Immature natural killer cell (primary cell): ENCODE results near the gene SCYGR2. TPM values are rescaled to one million over a fixed set of nuclear protein-coding genes. Genes with fewer than 3 reads are reported as not detected.
A peak's percentile ranks its signal among the peaks of the same experiment; 100 is the strongest.

Experiments used
- DNase-seq, 3 donors: peaks; one replicate each; pipeline ENCODE4 v3.0.0; 2022; ENCODE audit warnings: mixed read lengths in 1 of 3
- H3K27ac Mint-ChIP-seq, 6 donors: one replicate each; pipeline ENCODE4 v1.8.0; 2020; ENCODE audit warnings: mixed read lengths in 6 of 6, mild to moderate bottlenecking in 5 of 6, inconsistent platforms in 4 of 6, moderate library complexity in 3 of 6
- H3K27me3 Mint-ChIP-seq, 3 donors: one replicate each; pipeline ENCODE4 v1.8.0; 2020 to 2021; ENCODE audit warnings: low read depth in 3 of 3, mild to moderate bottlenecking in 3 of 3, mixed read lengths in 3 of 3, moderate library complexity in 3 of 3, inconsistent platforms in 1 of 3
- H3K36me3 Mint-ChIP-seq, 3 donors: one replicate each; pipeline ENCODE4 v1.8.0; 2020; ENCODE audit warnings: mixed read lengths in 3 of 3, inconsistent platforms in 2 of 3, mild to moderate bottlenecking in 2 of 3
- H3K4me1 Mint-ChIP-seq, 2 donors: one replicate each; pipeline ENCODE4 v1.8.0; 2020; ENCODE audit warnings: inconsistent platforms in 2 of 2, mild to moderate bottlenecking in 2 of 2, mixed read lengths in 2 of 2, moderate library complexity in 1 of 2
- H3K4me3 Mint-ChIP-seq, 5 donors: one replicate each; pipeline ENCODE4 v1.8.0; 2020; ENCODE audit warnings: mild to moderate bottlenecking in 5 of 5, mixed read lengths in 5 of 5, inconsistent platforms in 3 of 5, moderate library complexity in 3 of 5
- H3K9me3 Mint-ChIP-seq, 6 donors: one replicate each; pipeline ENCODE4 v1.8.0; 2020; ENCODE audit warnings: mild to moderate bottlenecking in 6 of 6, mixed read lengths in 6 of 6, inconsistent platforms in 4 of 6, moderate library complexity in 3 of 6
- polyA plus RNA-seq, 3 donors: library from polyadenylated mRNA; unstranded; fragments of 300-500 nt; fragmentation: Illumina TruSeq; gene quantifications; one replicate each; pipeline ENCODE4 v1.2.3, GENCODE V29; 2021

SCYGR2 gene
- polyA plus RNA-seq, 3 donors from 2014 or later = not detected

GRCh38 chr2:227595797-227596196 lies 2.9 kb upstream of the SCYGR2 start:
- Mint-ChIP-seq H3K27ac (no peak overlapping the region), H3K9me3 (peaks cover 0 to 3% (median 0%) of the 10 kb centered on the region in 6 donors), H3K27me3 (peaks cover 0 to 24% (median 8%) of the 10 kb centered on the region in 3 donors)

GRCh38 chr2:227597036-227597435 lies 1.7 kb upstream of the SCYGR2 start:
- peaks cover 1 to 24% (median 8%) of the 10 kb centered on the region in 3 donors for H3K27me3 Mint-ChIP-seq
- H3K4me1 Mint-ChIP-seq = no peaks in the 10 kb centered on the region
- H3K9me3 Mint-ChIP-seq = peaks cover 0 to 3% (median 0%) of the 10 kb centered on the region in 6 donors
- no peaks in the 10 kb centered on the region for H3K36me3 Mint-ChIP-seq
- DNase-seq = no peak
- no peak overlapping the region for H3K4me3 Mint-ChIP-seq
- H3K27ac Mint-ChIP-seq = no peak overlapping the region

More at GRCh38 chr2:227595797-227596196, 2.9 kb upstream of the SCYGR2 start:
- DNase-seq = no peak
- Mint-ChIP-seq H3K36me3 (no peaks in the 10 kb centered on the region), H3K4me1 (no peaks in the 10 kb centered on the region), H3K4me3 (no peak overlapping the region)

- no peaks in the 10 kb centered on the region for H3K36me3 Mint-ChIP-seq
- no peak for DNase-seq
- H3K27ac Mint-ChIP-seq = no peak overlapping the region
- no peak overlapping the region for H3K4me3 Mint-ChIP-seq
- H3K27me3 Mint-ChIP-seq = peaks cover 3 to 22% (median 7%) of the 10 kb centered on the region in 3 donors
- H3K4me1 Mint-ChIP-seq = no peaks in the 10 kb centered on the region
- peaks cover 0 to 5% (median 0%) of the 10 kb centered on the region in 6 donors for H3K9me3 Mint-ChIP-seq
These were observed 695 bp upstream of the SCYGR2 start for GRCh38 chr2:227597998-227598397.

- no peaks in the 10 kb centered on the region for H3K4me1 Mint-ChIP-seq
- no peak overlapping the region for H3K4me3 Mint-ChIP-seq
- H3K36me3 Mint-ChIP-seq = no peaks in the 10 kb centered on the region
These were observed 3.7 kb downstream of the SCYGR2 start for GRCh38 chr2:227602358-227602757.

GRCh38 chr2:227606476-227606875 lies 7.8 kb downstream of the SCYGR2 start:
- Mint-ChIP-seq H3K27ac (no peak overlapping the region), H3K36me3 (no peaks in the 10 kb centered on the region), H3K4me3 (no peak overlapping the region), H3K9me3 (peaks cover 0 to 2% (median 0%) of the 10 kb centered on the region in 6 donors), H3K27me3 (peaks cover 0 to 15% (median 12%) of the 10 kb centered on the region in 3 donors), H3K4me1 (peaks cover 9 to 17% of the 10 kb centered on the region in 2 donors)
- no peak for DNase-seq

More at GRCh38 chr2:227602358-227602757, 3.7 kb downstream of the SCYGR2 start:
- Mint-ChIP-seq H3K9me3 (peaks cover 0 to 5% (median 0%) of the 10 kb centered on the region in 6 donors), H3K27me3 (peaks cover 3 to 13% (median 5%) of the 10 kb centered on the region in 3 donors), H3K27ac (no peak overlapping the region)
- DNase-seq = no peak

GRCh38 chr2:227607941-227608340 lies 9.2 kb downstream of the SCYGR2 start:
- Mint-ChIP-seq H3K27ac (no peak overlapping the region), H3K9me3 (no peaks in the 10 kb centered on the region), H3K4me3 (no peak overlapping the region), H3K36me3 (no peaks in the 10 kb centered on the region), H3K27me3 (peaks cover 2 to 15% (median 9%) of the 10 kb centered on the region in 3 donors), H3K4me1 (peaks cover 9 to 17% of the 10 kb centered on the region in 2 donors)
- no peak for DNase-seq

GRCh38 chr2:227608561-227609338 lies 10.1 kb downstream of the SCYGR2 start:
- H3K27me3 Mint-ChIP-seq = peaks cover 2 to 15% (median 9%) of the 10 kb centered on the region in 3 donors
- H3K4me1 Mint-ChIP-seq = peaks cover 9 to 17% of the 10 kb centered on the region in 2 donors
- H3K27ac Mint-ChIP-seq = no peak overlapping the region
- DNase-seq = peak; percentile 0 to 6 (median 2)
- no peaks in the 10 kb centered on the region for H3K9me3 Mint-ChIP-seq
- H3K4me3 Mint-ChIP-seq = no peak overlapping the region
- no peaks in the 10 kb centered on the region for H3K36me3 Mint-ChIP-seq

GRCh38 chr2:227610123-227610522 lies 11.4 kb downstream of the SCYGR2 start:
- H3K36me3 Mint-ChIP-seq = no peaks in the 10 kb centered on the region
- no peak for DNase-seq
- H3K27ac Mint-ChIP-seq = no peak overlapping the region
- peaks cover 9 to 17% of the 10 kb centered on the region in 2 donors for H3K4me1 Mint-ChIP-seq
- H3K9me3 Mint-ChIP-seq = no peaks in the 10 kb centered on the region
- no peak overlapping the region for H3K4me3 Mint-ChIP-seq
- H3K27me3 Mint-ChIP-seq = peaks cover 2 to 16% (median 9%) of the 10 kb centered on the region in 3 donors

GRCh38 chr2:227612546-227613271 lies 14.0 kb downstream of the SCYGR2 start:
- no peaks in the 10 kb centered on the region for H3K36me3 Mint-ChIP-seq
- no peak overlapping the region for H3K27ac Mint-ChIP-seq
- no peak for DNase-seq
- H3K9me3 Mint-ChIP-seq = peaks cover 0 to 3% (median 0%) of the 10 kb centered on the region in 6 donors
- peaks cover 2 to 13% (median 11%) of the 10 kb centered on the region in 3 donors for H3K27me3 Mint-ChIP-seq
- H3K4me1 Mint-ChIP-seq = peaks cover 9 to 17% of the 10 kb centered on the region in 2 donors
- no peak overlapping the region for H3K4me3 Mint-ChIP-seq

DNA sequence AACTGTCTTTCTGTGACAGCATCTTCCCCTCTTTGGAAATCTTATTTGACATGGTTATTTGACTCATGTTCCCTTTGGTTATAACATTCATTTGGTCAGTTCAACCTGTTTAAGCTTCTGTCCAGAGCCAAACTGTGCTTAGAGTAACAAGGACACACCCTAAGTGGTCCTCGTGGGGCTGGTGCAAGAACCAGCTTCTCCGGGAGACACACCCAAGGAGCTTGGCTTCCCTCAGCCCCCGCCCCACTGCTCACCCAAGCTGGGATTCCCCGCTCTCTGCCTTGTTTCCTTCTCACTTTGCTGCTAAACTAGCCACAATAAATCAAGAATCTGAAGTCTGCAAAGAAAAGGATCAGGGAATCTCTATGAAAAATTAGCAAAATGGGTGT lies 14.6 kb downstream of the SCYGR2 start:
- Mint-ChIP-seq H3K27me3 (peaks cover 2 to 13% (median 11%) of the 10 kb centered on the region in 3 donors), H3K4me1 (peaks cover 5 to 13% of the 10 kb centered on the region in 2 donors), H3K9me3 (peaks cover 0 to 3% (median 0%) of the 10 kb centered on the region in 6 donors), H3K4me3 (no peak overlapping the region), H3K36me3 (no peaks in the 10 kb centered on the region), H3K27ac (no peak overlapping the region)
- DNase-seq = no peak

- Mint-ChIP-seq H3K27me3 (peaks cover 2 to 9% (median 6%) of the 10 kb centered on the region in 3 donors), H3K4me1 (peaks cover 1 to 5% of the 10 kb centered on the region in 2 donors), H3K9me3 (peaks cover 0 to 3% (median 0%) of the 10 kb centered on the region in 6 donors), H3K27ac (no peak overlapping the region), H3K36me3 (no peaks in the 10 kb centered on the region), H3K4me3 (no peak overlapping the region)
- DNase-seq = no peak
These were observed 15.6 kb downstream of the SCYGR2 start for GRCh38 chr2:227614246-227614645.

- DNase-seq = no peak
- no peak within 1 kb of the TSS for H3K27ac Mint-ChIP-seq
- H3K9me3 Mint-ChIP-seq = peaks cover 0 to 3% (median 0%) of the 10 kb centered on the region in 6 donors
- H3K4me1 Mint-ChIP-seq = peaks cover 1 to 4% of the 10 kb centered on the region in 2 donors
- H3K27me3 Mint-ChIP-seq = peaks cover 2 to 9% (median 2%) of the 10 kb centered on the region in 3 donors
- no peak within 1 kb of the TSS for H3K4me3 Mint-ChIP-seq
- no peaks in the 10 kb centered on the region for H3K36me3 Mint-ChIP-seq
These were observed 16.0 kb downstream of the SCYGR2 start, which contains the start of gene SCYGR3 for GRCh38 chr2:227614740-227615139. Gene SCYGR3 (minus strand): TSS chr2:227614840. CDS start chr2:227614840, 0 bp downstream.

DNA sequence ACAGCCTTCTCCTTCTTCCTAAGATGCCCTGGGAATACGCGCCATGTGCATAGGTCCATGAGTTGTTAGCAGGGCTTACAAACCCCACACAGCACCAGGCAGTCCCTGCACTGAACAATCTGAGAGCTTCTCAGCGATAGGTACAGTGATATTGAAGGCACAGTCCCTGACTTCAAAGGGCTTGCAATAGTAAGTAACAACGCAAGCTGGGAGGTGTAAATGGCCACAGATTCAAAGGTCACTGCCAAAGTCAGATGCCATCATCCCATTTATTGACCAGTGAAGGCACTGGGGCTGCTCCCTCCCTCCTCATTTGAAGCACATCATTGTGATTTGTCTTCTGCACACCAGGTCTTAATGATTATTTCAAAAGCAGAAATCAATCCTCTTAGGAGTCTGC lies 16.5 kb downstream of the SCYGR2 start:
- H3K27me3 Mint-ChIP-seq = peaks cover 2 to 8% (median 2%) of the 10 kb centered on the region in 3 donors
- H3K9me3 Mint-ChIP-seq = peaks cover 0 to 3% (median 0%) of the 10 kb centered on the region in 6 donors
- no peaks in the 10 kb centered on the region for H3K36me3 Mint-ChIP-seq
- H3K4me3 Mint-ChIP-seq = no peak overlapping the region
- no peak overlapping the region for H3K27ac Mint-ChIP-seq
- no peak for DNase-seq
- peaks cover 1 to 2% of the 10 kb centered on the region in 2 donors for H3K4me1 Mint-ChIP-seq

DNA sequence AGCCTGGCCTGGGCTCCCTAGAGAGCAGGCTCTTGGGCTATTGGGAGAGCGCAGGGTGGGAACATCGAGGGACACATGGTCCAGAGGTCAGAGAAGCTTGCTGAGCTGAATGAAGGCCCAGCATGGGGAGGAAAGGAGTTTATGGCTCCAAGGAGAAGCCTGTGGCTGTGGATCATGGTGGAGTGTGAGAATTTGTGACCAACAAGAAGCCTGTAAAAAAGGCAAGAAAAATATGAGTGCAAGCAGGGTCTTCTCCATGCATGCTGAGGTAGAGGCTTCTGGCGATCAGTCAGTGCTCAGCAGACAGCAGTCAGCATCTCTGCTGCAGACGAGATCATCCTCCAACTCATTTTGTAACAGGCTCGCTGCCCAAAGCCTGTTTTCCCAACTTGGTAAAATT lies 17.2 kb downstream of the SCYGR2 start:
- H3K27me3 Mint-ChIP-seq = peaks cover 2 to 4% (median 2%) of the 10 kb centered on the region in 3 donors
- no peak for DNase-seq
- H3K27ac Mint-ChIP-seq = no peak overlapping the region
- H3K4me1 Mint-ChIP-seq = no peaks in the 10 kb centered on the region
- H3K9me3 Mint-ChIP-seq = peaks cover 0 to 3% (median 0%) of the 10 kb centered on the region in 6 donors
- no peak overlapping the region for H3K4me3 Mint-ChIP-seq
- H3K36me3 Mint-ChIP-seq = no peaks in the 10 kb centered on the region
